ENCODE measurements around the gene SHD. TPM values are rescaled to one million over a fixed set of nuclear protein-coding genes. Genes with fewer than 3 reads are reported as not detected.
A peak's percentile ranks its signal among the peaks of the same experiment; 100 is the strongest.

Gene SHD
- total and polyA plus RNA-seq, 2 donors (not counting 3 experiments of a cell fraction or from before 2014, with no cell fraction given), result not detected

DNA sequence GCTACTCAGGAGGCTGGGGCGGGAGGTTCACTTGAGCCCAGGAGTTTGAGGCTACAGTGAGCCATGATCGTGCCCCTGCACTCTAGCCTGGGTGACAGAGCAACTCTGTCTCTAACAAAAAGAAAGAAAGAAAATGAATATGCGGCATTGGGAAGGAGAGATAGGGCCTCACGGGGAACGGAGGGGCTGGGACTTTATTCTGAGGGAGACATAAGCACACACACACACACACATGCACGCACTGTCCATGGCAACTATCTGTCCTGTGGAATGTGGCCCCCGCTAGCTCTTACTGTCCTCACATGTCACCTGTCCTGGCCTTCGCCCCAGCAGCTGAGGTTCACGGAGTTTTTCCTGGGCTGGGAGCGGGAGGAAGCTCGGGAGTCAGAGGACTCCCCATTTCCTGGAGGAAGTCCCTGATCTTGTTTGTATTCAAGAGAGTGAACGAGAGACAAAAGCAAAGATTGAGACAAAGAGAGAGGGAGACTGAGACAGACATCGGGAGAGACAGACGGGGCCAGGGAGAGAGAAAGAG, 58.9 kb downstream of the SHD start:
- ChIA-PET POLR2A (no interaction called here), CTCF (interaction anchor here (0.7 to 1.8 kb wide), 6 partner anchors 13 to 198 kb away, joined by 3 to 6 read pairs (median 3); no protein-coding TSS in a partner anchor)
- Histone ChIP-seq H3K4me3 (replicated peaks in 1 of 3; ENCODE audit: insufficient read depth in 1 of 3, low read depth in 1 of 3, low read length in 3 of 3) (peak overlapping the region; percentile 14 to 45 (median 24)), H3K27ac (ENCODE audit: insufficient read depth, low read depth, low read length) (no peak overlapping the region), H3K4me2 (ENCODE audit: insufficient read depth, low read length) (peak overlapping the region; percentile 73), H3K9ac (replicated peaks; ENCODE audit: extremely low read depth, insufficient read depth, low read length) (peak overlapping the region; percentile 49), H3K79me2 (ENCODE audit: control insufficient read depth, insufficient read depth, low read length) (no peaks in the 10 kb centered on the region), H3K36me3 (ENCODE audit: control insufficient read depth in 2 of 2, extremely low read depth in 1 of 2, insufficient read depth in 2 of 2, low read length in 2 of 2) (no peaks in the 10 kb centered on the region), H3K9me3 (replicated peaks; ENCODE audit: control insufficient read depth, insufficient read depth, low read length) (no peaks in the 10 kb centered on the region), H4K20me1 (replicated peaks; ENCODE audit: control insufficient read depth, extremely low read depth, insufficient read depth, low read length) (no peaks in the 10 kb centered on the region), H2AFZ (ENCODE audit: low read depth, low read length) (peak overlapping the region; percentile 40), H3K9me1 (replicated peaks; ENCODE audit: control insufficient read depth, extremely low read depth, insufficient read depth, low read length) (no peaks in the 10 kb centered on the region), H3K27me3 (ENCODE audit: control insufficient read depth in 2 of 2, insufficient read depth in 2 of 2, low read length in 2 of 2) (no peaks in the 10 kb centered on the region), H3K4me1 (ENCODE audit: control insufficient read depth, extremely low read depth, insufficient read depth, low read length) (peaks cover 9% of the 10 kb centered on the region)
- no TSS peak for BruUV-seq (replicated peaks)
- FAIRE-seq, result peak; percentile 82
- intact Hi-C loops (cut with micrococcal nuclease), result no loop called here
- dilution Hi-C loops (cut with MboI; ENCODE audit: extremely low pct_ligation_motif_present, low sequenced_read_pairs), result no loop called here
- peak; percentile 53 for DNase-seq (ENCODE audit: low read depth, low spot score)
- TF ChIP-seq, protein P1, sequence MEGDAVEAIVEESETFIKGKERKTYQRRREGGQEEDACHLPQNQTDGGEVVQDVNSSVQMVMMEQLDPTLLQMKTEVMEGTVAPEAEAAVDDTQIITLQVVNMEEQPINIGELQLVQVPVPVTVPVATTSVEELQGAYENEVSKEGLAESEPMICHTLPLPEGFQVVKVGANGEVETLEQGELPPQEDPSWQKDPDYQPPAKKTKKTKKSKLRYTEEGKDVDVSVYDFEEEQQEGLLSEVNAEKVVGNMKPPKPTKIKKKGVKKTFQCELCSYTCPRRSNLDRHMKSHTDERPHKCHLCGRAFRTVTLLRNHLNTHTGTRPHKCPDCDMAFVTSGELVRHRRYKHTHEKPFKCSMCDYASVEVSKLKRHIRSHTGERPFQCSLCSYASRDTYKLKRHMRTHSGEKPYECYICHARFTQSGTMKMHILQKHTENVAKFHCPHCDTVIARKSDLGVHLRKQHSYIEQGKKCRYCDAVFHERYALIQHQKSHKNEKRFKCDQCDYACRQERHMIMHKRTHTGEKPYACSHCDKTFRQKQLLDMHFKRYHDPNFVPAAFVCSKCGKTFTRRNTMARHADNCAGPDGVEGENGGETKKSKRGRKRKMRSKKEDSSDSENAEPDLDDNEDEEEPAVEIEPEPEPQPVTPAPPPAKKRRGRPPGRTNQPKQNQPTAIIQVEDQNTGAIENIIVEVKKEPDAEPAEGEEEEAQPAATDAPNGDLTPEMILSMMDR (IDR thresholded peaks at IDR 0.05; ENCODE audit: extremely low read depth in 1 of 2, insufficient read depth in 1 of 2, low read depth in 1 of 2, low read length in 2 of 2), result no peak
- TF ChIP-seq MYC (IDR thresholded peaks at IDR 0.05; ENCODE audit: low read depth, low read length) (no peak), GATA2 (IDR thresholded peaks at IDR 0.05; ENCODE audit: insufficient read depth, insufficient read length, low read depth, low read length) (no peak), JUN (IDR thresholded peaks at IDR 0.05; ENCODE audit: borderline replicate concordance, insufficient read depth, insufficient read length, low read depth) (no peak), POLR2AphosphoS5 (IDR thresholded peaks at IDR 0.05; ENCODE audit: insufficient read depth, low read depth, low read length) (no peak), FOS (IDR thresholded peaks at IDR 0.05; ENCODE audit: borderline replicate concordance, insufficient read depth, low read length) (no peak), POLR2A (IDR thresholded peaks at IDR 0.05; ENCODE audit: low read depth, low read length) (no peak), EZH2 (IDR thresholded peaks at IDR 0.05; ENCODE audit: borderline replicate concordance, low read depth, low read length, severe bottlenecking) (no peak)
- TF ChIP-seq, protein P2, sequence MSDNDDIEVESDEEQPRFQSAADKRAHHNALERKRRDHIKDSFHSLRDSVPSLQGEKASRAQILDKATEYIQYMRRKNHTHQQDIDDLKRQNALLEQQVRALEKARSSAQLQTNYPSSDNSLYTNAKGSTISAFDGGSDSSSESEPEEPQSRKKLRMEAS (IDR thresholded peaks at IDR 0.05; ENCODE audit: insufficient read depth, insufficient read length), result no peak
